ENCODE results near the gene THRAP3. TPM values are rescaled to one million over a fixed set of nuclear protein-coding genes. Genes with fewer than 3 reads are reported as not detected.

The THRAP3 gene
- total RNA-seq, 1 experiment from 2014 or later, result 55.7 TPM

- Histone ChIP-seq H3K27ac (ENCODE audit: low read length) (no peak overlapping the region), H4K20me1 (ENCODE audit: low read length) (no peaks in the 10 kb centered on the region), H2AFZ (ENCODE audit: low read length) (no peak overlapping the region), H3K36me3 (ENCODE audit: low read depth, low read length) (peaks cover 4% of the 10 kb centered on the region; the same call in 1 of the 2 replicates), H3K9me3 (ENCODE audit: low read length) (no peaks in the 10 kb centered on the region), H3K4me2 (ENCODE audit: low read length) (no peak overlapping the region), H3K79me2 (ENCODE audit: low read length) (no peaks in the 10 kb centered on the region), H3F3A (ENCODE audit: low read length, unreplicated experiment) (no peaks in the 10 kb centered on the region), H3K9ac (ENCODE audit: low read length) (no peak overlapping the region), H3K4me3 (ENCODE audit: low read length) (no peak overlapping the region), H3K27me3 (ENCODE audit: low read length) (no peaks in the 10 kb centered on the region), H3K9me2 (replicated peaks; ENCODE audit: low read length) (no peaks in the 10 kb centered on the region), H3K4me1 (ENCODE audit: insufficient read depth, low read length) (0 out of 2 replicates have a peak, but pooled peaks cover 3% of the 10 kb centered on the region)
- DNase-seq, result no peak
- CTCF ChIA-PET, result no interaction called here
- no peak for ATAC-seq
- TF ChIP-seq EZH2 (IDR thresholded peaks at IDR 0.05; ENCODE audit: low read length, unreplicated experiment) (no peak), CTCF (conservative IDR thresholded peaks at IDR 0.05; ENCODE audit: low read depth, low read length) (no peak), EZH2phosphoT487 (IDR thresholded peaks at IDR 0.05; ENCODE audit: borderline replicate concordance, low read length) (no peak)
- POLR2A ChIA-PET (ENCODE audit: unreplicated experiment), result no interaction called here
- BruUV-seq (replicated peaks), result no TSS peak
- intact Hi-C loops (cut with micrococcal nuclease), result no loop called here
Observed at GRCh38 chr1:36337830-36338229, 113.6 kb downstream of the THRAP3 start.

GRCh38 chr1:36339215-36339614 is 115.0 kb downstream of the THRAP3 start:
- Histone ChIP-seq H3K4me2 (ENCODE audit: low read length) (no peak overlapping the region), H3K27ac (ENCODE audit: low read length) (no peak overlapping the region), H2AFZ (ENCODE audit: low read length) (no peak overlapping the region), H3K27me3 (ENCODE audit: low read length) (no peaks in the 10 kb centered on the region), H3K79me2 (ENCODE audit: low read length) (no peaks in the 10 kb centered on the region), H3K36me3 (ENCODE audit: low read depth, low read length) (peaks cover 12% of the 10 kb centered on the region; the same call in 1 of the 2 replicates), H3K4me3 (ENCODE audit: low read length) (no peak overlapping the region), H3K9ac (ENCODE audit: low read length) (no peak overlapping the region), H3K9me3 (ENCODE audit: low read length) (no peaks in the 10 kb centered on the region), H4K20me1 (ENCODE audit: low read length) (no peaks in the 10 kb centered on the region), H3F3A (ENCODE audit: low read length, unreplicated experiment) (no peaks in the 10 kb centered on the region), H3K9me2 (replicated peaks; ENCODE audit: low read length) (no peaks in the 10 kb centered on the region), H3K4me1 (ENCODE audit: insufficient read depth, low read length) (peaks cover 15% of the 10 kb centered on the region)
- TF ChIP-seq EZH2 (IDR thresholded peaks at IDR 0.05; ENCODE audit: low read length, unreplicated experiment) (no peak), EZH2phosphoT487 (IDR thresholded peaks at IDR 0.05; ENCODE audit: borderline replicate concordance, low read length) (no peak), CTCF (conservative IDR thresholded peaks at IDR 0.05; ENCODE audit: low read depth, low read length) (no peak)
- BruUV-seq (replicated peaks), result no TSS peak
- intact Hi-C loops (cut with micrococcal nuclease), result no loop called here
- ChIA-PET CTCF (no interaction called here), POLR2A (ENCODE audit: unreplicated experiment) (no interaction called here)
- no peak for ATAC-seq
- no peak for DNase-seq

- ChIA-PET CTCF (no interaction called here), POLR2A (ENCODE audit: unreplicated experiment) (no interaction called here)
- DNase-seq (no peak), ATAC-seq (no peak)
- H2AFZ ChIP-seq (ENCODE audit: low read length), result no peak overlapping the region
- H3K9me3 ChIP-seq (ENCODE audit: low read length), result no peaks in the 10 kb centered on the region
- no peaks in the 10 kb centered on the region for H3K9me2 ChIP-seq (replicated peaks; ENCODE audit: low read length)
- no peaks in the 10 kb centered on the region for H3F3A ChIP-seq (ENCODE audit: low read length, unreplicated experiment)
- H3K4me3 ChIP-seq (ENCODE audit: low read length), result no peak overlapping the region
- H3K36me3 ChIP-seq (ENCODE audit: low read depth, low read length), result peaks cover 12% of the 10 kb centered on the region; the same call in 1 of the 2 replicates
- no peaks in the 10 kb centered on the region for H3K27me3 ChIP-seq (ENCODE audit: low read length)
- BruUV-seq (replicated peaks), result no TSS peak
- no peaks in the 10 kb centered on the region for H4K20me1 ChIP-seq (ENCODE audit: low read length)
- H3K4me2 ChIP-seq (ENCODE audit: low read length), result no peak overlapping the region
- no peak overlapping the region for H3K27ac ChIP-seq (ENCODE audit: low read length)
- TF ChIP-seq CTCF (conservative IDR thresholded peaks at IDR 0.05; ENCODE audit: low read depth, low read length), result no peak
- no peak for TF ChIP-seq EZH2 (IDR thresholded peaks at IDR 0.05; ENCODE audit: low read length, unreplicated experiment)
- TF ChIP-seq EZH2phosphoT487 (IDR thresholded peaks at IDR 0.05; ENCODE audit: borderline replicate concordance, low read length), result no peak
- no peak overlapping the region for H3K9ac ChIP-seq (ENCODE audit: low read length)
- H3K79me2 ChIP-seq (ENCODE audit: low read length), result no peaks in the 10 kb centered on the region
- intact Hi-C loops (cut with micrococcal nuclease), result loop anchor here (5.0 kb wide), 1 partner anchor 48 kb away; the partner anchor contains the start of gene STK40
- H3K4me1 ChIP-seq (ENCODE audit: insufficient read depth, low read length), result peaks cover 15% of the 10 kb centered on the region
Observed at GRCh38 chr1:36339615-36340014, 115.4 kb downstream of the THRAP3 start.

All from PC-3 (cell line).